ENCODE data around the gene PRDM16.

The PRDM16 gene

GRCh38 chr1:3069491-3070308 lies 697 bp downstream of the PRDM16 start:
- DNase-seq (ENCODE audit: low read depth in 1 of 2, low spot score in 1 of 2) = no peak

DNA sequence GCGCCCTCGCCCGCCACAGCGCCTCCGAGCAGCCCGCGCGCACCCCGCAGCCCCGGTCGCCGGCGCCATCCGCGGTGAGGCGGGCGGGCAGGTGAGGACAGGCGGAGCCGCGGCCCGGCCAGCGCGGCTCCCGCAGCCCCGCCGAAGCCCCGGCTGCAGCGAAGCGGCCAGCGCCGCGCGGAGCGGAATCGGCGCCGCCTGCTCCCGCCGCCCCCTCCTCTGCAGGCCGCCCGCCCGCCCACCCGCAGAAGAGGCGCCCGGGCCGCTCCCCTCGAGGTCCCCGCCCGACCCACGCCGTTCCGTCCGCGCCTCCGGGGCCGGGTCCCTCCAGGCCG lies 1.3 kb downstream of the PRDM16 start:
- no peak for DNase-seq (ENCODE audit: low read depth in 1 of 2, low spot score in 1 of 2)

- DNase-seq (ENCODE audit: low read depth in 1 of 2, low spot score in 1 of 2) = no peak
Observed at GRCh38 chr1:3070644-3071564, 1.9 kb downstream of the PRDM16 start.

DNA sequence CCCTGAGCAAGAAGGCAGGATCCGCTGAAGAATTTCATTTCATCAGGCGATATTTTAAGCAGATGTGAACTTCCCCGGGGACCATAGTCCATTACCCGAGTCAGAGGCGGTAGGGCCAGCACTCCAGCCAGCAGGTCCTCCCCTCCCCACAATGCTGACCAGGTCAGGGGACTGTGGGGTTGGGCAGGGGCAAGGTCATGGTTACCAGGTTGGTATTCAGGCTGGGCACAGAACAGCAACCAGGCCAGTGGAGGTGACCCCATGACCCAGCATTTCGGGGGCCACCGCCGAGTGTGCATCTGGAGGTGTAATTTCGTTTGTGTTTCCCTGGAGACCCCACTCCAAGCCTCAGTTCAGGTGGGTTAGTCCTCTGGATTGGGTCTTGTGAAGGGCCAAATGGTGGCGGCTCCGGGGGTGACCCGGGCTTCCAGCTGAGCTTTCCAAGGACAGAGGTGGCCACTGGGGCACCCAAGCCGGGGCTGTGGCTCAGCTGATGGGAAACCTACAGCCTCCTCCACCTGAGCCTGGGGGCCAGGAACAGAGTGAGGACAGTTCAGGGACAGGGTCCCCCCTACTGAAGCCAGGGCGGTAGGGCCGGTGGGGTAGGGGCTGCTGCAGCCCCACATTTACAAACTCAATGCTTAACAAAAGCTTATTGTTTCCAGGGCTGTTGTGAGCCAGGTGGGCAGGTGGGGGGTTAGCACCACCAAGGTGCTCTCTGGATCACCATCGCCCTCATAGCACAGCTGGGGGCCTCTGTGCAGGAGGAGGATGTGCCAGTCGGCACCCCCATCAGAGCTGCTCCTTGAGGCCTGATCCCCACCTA lies 2.8 kb downstream of the PRDM16 start:
- DNase-seq (ENCODE audit: low read depth in 1 of 2, low spot score in 1 of 2) = no peak

DNA sequence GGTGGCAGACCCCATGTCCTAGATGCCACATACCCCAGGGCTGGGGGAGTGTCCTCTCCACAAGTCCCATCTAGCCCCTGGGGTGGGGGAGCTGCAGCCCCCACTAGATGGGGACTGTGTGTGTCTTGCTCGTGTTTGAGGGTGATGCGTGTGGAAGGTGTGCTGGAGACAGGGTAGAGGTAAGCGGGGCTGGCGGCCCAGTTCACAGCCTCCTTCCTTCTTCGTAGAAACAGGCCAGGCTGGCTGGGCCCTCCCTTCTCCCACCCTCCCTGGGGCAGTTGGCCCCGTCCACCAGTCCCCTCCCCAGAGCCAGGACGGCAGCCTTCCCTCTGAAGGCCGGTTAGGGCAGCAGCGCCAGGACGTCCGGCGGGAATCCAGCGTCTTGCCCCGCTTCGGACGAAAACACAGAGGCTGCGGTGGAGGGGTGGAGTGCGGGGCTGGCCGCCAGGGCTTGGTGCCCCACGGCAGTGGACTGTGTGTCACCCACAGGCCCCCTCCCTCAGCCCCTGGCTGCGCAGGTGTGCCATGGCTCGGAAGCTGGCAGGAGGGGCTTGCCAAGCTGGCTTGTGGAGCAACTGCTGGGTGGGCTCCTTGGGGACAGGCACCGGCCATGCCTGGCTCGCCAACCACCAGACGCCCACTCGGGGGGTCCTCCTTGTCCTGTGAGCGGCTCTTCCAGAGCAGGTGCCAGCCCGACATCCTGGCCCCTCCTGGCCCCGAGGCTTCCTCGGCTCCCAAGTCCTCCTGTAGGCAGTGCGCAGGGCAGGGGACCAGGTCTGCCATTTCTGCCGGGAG lies 3.6 kb downstream of the PRDM16 start:
- no peak for DNase-seq (ENCODE audit: low read depth in 1 of 2, low spot score in 1 of 2)

DNA sequence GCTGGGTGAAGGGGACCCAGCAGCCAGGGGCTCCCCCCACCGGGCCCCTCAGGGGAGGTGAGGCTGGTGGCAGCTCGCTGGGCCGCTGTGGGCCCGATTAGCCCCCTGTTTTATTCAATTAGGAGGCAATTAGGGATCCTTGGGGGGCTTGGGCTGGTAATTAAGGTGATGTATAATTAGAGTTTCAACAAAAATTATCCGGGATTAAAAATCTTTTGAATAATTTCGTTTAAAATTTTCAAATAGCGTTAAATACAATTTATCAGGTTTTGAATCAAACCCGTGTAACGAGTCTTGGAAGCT lies 4.1 kb downstream of the PRDM16 start:
- no peak for DNase-seq (ENCODE audit: low read depth in 1 of 2, low spot score in 1 of 2)

GRCh38 chr1:3073489-3074296 lies 4.7 kb downstream of the PRDM16 start:
- DNase-seq (ENCODE audit: low read depth in 1 of 2, low spot score in 1 of 2) = no peak

GRCh38 chr1:3074297-3074741 lies 5.3 kb downstream of the PRDM16 start:
- DNase-seq (ENCODE audit: low read depth in 1 of 2, low spot score in 1 of 2) = no peak

- no peak for DNase-seq (ENCODE audit: low read depth in 1 of 2, low spot score in 1 of 2)
Observed at GRCh38 chr1:3074800-3075199, 5.8 kb downstream of the PRDM16 start.

GRCh38 chr1:3075666-3076362 lies 6.8 kb downstream of the PRDM16 start:
- DNase-seq (ENCODE audit: low read depth in 1 of 2, low spot score in 1 of 2) = no peak

DNA sequence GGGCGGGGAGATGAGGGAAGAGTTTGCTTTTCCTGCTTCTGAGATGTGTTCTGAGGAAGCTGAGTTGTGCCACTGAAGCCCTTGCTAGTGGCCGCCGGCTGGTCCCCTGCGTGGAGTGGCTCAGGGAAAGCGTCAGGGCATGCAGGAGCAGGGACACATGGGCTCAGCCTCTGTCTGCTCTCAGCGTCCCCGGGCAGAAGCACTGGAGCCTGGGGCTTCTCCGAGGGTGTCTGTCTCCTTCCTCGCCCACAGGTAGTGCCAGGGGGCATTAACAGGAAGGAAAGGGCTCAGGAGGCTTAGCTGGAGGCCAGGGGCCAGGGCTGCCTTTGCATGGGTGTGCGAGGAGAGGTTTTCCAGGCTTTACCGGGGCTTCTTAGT lies 7.3 kb downstream of the PRDM16 start:
- DNase-seq (ENCODE audit: low read depth in 1 of 2, low spot score in 1 of 2) = no peak

DNA sequence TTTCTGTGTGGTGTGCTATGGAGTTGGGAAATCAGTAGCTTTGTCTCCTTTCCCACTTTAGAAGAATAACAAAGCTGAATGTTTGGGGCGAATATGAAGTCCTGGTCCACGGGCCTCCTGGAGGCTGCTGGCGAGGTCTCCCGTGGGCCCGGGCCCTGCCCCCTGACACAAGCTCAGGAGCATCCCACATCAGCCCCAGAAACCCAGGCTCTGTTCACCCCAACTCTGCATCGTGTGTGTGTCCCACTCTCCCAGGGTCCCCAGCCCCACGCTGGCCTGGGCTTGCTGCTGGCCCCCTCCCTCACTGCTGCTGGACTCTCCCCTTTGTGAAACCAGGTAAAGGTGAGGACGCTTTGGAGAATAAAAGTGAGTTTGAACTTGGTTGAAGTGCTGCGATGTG lies 8.1 kb downstream of the PRDM16 start:
- no peak for DNase-seq (ENCODE audit: low read depth in 1 of 2, low spot score in 1 of 2)

DNA sequence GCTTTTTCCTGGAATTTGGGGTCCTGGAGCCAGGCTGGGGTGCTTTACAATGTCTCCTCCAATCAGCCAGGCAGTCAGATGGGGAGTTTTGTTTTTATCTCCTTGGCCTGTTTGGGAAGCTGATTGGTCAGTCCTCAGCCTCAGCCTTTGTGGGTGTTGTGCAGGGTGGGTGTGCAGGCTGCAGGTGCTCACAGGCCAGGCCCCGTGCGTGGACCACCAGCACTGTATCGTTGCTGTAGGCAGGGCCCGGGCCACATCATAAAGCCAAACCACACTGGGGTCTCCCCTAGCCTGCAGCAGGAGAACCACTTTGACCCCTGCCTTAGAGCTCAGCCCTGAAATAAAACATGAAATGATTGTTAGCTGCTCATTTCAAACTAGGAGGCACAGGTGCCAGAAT lies 8.6 kb downstream of the PRDM16 start:
- no peak for DNase-seq (ENCODE audit: low read depth in 1 of 2, low spot score in 1 of 2)

DNA sequence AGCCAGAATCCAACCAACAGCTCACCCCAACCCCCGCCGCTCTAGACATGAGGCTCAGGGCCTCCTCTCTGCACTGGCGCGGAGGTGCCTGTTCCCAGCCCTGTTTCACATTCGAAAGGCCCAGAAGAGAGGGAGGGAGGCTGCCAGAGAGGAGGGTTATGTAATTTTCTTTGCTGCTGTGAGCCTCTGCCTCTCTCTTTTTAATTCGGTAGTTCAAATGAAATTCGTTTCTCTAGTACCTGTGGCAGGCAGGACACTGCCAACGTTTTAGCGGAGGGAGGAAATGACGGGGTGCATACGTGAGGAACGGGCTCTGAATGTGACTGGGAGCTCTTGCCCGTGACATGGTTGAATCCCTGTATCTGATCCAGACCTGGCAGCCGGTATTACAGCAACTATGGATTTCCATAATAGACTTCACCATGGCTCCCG lies 9.4 kb downstream of the PRDM16 start:
- DNase-seq (ENCODE audit: low read depth in 1 of 2, low spot score in 1 of 2) = no peak

DNA sequence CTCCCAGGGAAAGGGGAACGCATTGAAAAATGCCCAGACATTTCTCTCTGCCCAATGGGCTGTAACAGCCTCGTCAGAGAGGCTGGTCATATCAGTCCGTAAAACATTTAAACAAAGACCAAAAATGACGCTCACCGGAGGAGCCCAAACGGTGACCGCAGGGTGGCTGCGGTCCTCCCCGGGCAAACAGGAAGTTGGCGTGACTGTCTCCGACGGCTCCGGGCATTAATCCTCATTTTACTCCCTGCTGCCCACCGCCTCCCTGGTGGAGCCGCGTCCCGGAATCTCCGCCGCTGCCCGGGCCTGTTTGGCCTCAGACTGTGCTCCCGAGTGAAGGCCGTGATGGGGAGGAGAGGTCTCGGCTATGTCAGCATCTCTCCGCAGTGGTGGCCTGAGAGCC lies 9.9 kb downstream of the PRDM16 start:
- no peak for DNase-seq (ENCODE audit: low read depth in 1 of 2, low spot score in 1 of 2)

DNA sequence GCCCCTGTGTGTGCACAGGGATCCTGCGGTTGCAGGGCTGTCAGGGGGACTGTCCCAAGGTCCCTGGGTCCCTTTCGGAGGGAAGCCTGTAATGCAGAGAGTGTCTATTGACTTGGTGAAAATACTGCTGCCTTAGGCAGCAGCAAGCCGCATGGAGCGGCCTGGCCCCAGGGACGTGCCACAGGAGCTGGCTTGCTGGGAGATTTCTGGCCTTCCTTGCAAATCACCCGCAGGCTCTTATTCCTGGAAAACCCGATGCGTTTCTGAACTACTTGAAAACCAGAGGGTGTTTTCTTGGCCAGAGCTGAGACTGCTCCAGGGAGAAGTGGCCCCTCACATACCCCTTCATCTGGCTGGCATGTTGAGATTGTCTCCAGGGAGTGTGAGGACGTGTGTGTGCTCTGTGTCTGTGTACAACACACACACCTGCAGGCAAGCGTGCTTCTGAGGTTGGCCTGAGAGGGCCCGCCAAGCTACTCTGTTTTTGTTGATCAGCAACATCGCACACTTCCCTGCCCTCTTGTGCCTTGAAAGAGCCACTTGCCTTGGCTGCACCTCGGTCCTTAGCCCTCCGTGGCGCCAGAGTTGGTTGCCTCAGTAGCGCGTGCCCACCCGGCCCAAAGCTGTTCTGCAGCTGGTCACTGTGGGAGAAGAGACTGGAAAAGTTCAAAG lies 10.5 kb downstream of the PRDM16 start:
- no peak for DNase-seq (ENCODE audit: low read depth in 1 of 2, low spot score in 1 of 2)

- DNase-seq (ENCODE audit: low read depth in 1 of 2, low spot score in 1 of 2) = no peak
Observed at GRCh38 chr1:3080053-3080955, 11.3 kb downstream of the PRDM16 start.

DNA sequence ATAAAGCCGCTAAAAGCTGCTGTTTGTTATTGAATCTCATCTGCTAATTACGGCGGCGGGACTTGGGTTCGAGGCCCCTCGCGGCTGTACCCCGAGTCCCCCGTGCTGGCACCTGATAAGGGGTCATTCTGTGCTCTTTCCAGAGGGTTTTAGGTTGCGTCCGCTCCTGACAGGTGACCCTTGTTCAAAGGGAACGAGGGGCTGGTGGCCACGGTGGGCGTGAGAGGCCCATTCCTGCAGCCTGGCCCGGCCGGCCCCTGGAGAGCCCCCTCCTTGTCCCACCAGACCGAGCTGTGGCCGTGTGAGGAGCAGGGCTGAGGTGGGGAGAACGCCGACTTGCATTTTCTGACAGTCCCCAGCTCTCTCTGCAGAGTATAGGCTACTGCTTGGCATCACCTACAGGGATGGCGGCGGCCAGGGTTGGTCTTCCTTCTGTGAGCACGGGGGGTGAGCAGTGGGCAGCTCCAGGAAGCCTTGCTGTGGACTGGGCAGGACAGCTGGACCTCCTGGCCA lies 12.2 kb downstream of the PRDM16 start:
- DNase-seq (ENCODE audit: low read depth in 1 of 2, low spot score in 1 of 2) = no peak
